DND-41 (cell line): ENCODE data around the gene WAPL.

Experiments
- ATAC-seq: fragments of 200-7000 bp; cut with Tn5 transposase; 3 replicates; pipeline ENCODE4 v1.9.1; 2021; ENCODE audit warnings: low read depth; ENCODE audit not compliant: insufficient read depth
- DNase-seq: peaks from one replicate; pipeline ENCODE4 v3.0.0-alpha.2; 2020
- H2AFZ ChIP-seq: 2 replicates; pipeline ENCODE4 v1.6.0; 2012; ENCODE audit warnings: low read depth, low read length
- H3K27ac ChIP-seq: 2 replicates; pipeline ENCODE4 v1.5.1; 2012; ENCODE audit warnings: low read length, inconsistent platforms
- H3K27me3 ChIP-seq: fragments of 200-600 bp; sonication (generic); 2 replicates; pipeline ENCODE4 v1.6.0; 2012; ENCODE audit warnings: low read length, mild to moderate bottlenecking, inconsistent platforms; ENCODE audit not compliant: insufficient read depth, poor library complexity
- H3K36me3 ChIP-seq: 2 replicates; pipeline ENCODE4 v1.5.1; 2012; ENCODE audit warnings: low read length, inconsistent platforms; ENCODE audit not compliant: insufficient read depth
- H3K4me1 ChIP-seq: 2 replicates; pipeline ENCODE4 v1.5.1; 2012; ENCODE audit warnings: mild to moderate bottlenecking, low read length; ENCODE audit not compliant: insufficient read depth
- H3K4me2 ChIP-seq: 2 replicates; pipeline ENCODE4 v1.6.0; 2012; ENCODE audit warnings: mild to moderate bottlenecking, moderate library complexity, low read length, inconsistent platforms; ENCODE audit not compliant: insufficient read depth
- H3K4me3 ChIP-seq, 2 experiments: fragments of 200-600 bp in 1 of 2; shearing (Covaris generic) in 1 of 2; 2 replicates each; pipeline ENCODE4 v1.5.1; 2012 to 2016; ENCODE audit warnings: inconsistent platforms in 2 of 2, low read length in 2 of 2, mild to moderate bottlenecking in 2 of 2, low read depth in 1 of 2, moderate library complexity in 1 of 2
- H3K79me2 ChIP-seq: 2 replicates; pipeline ENCODE4 v1.6.0; 2012; ENCODE audit warnings: low read length, inconsistent platforms; ENCODE audit not compliant: insufficient read depth
- H3K9ac ChIP-seq: 2 replicates; pipeline ENCODE4 v1.6.0; 2012; ENCODE audit warnings: low read depth, mild to moderate bottlenecking, inconsistent platforms, low read length, moderate library complexity
- H3K9me3 ChIP-seq: 2 replicates; pipeline ENCODE4 v1.5.1; 2012; ENCODE audit warnings: low read length, moderate library complexity, mild to moderate bottlenecking, inconsistent platforms; ENCODE audit not compliant: insufficient read depth, severe bottlenecking
- H4K20me1 ChIP-seq: 2 replicates; pipeline ENCODE4 v1.6.0; 2012; ENCODE audit warnings: low read length; ENCODE audit not compliant: insufficient read depth
- EZH2 ChIP-seq: IDR thresholded peaks from 3 replicates; pipeline ENCODE4 v1.6.1; 2012; ENCODE audit warnings: borderline replicate concordance, low read depth, mild to moderate bottlenecking, moderate library complexity, low read length, inconsistent platforms; ENCODE audit not compliant: severe bottlenecking
- TF ChIP-seq, protein P1 (sequence below): IDR thresholded peaks from 2 replicates; pipeline ENCODE4 v1.5.1; 2012; ENCODE audit warnings: borderline replicate concordance, low read length, moderate library complexity, mild to moderate bottlenecking; ENCODE audit not compliant: poor library complexity, severe bottlenecking; ENCODE audit errors: extremely low read depth

The WAPL gene

DNA sequence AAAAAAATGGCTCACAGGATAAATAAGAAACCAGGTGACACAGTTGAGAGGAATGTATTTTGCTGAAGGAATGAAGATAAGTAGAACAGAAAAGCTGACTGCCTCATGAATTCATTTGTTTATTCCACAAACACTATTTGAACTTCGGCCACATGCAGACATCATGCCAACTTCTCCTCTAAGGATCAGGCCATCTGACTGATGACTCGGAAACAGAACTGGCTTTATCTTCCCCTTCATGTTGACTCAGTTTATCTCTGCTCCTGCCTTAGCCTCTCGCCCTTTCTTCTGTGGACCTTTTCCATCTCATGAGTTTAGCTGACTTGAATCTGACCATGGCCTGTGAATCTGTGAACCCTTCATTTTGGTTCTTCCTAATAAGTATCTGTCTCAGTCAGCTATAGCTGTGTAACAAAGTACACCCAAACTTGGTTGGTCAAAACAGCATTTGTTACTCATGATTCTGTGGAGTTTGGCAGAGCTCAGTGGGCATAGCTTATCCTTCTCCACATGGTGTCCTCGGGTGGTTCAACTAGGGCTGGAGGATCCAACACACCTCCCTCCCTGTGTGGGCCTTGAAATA, 111.0 kb downstream of the WAPL start:
- TF ChIP-seq, protein P1, sequence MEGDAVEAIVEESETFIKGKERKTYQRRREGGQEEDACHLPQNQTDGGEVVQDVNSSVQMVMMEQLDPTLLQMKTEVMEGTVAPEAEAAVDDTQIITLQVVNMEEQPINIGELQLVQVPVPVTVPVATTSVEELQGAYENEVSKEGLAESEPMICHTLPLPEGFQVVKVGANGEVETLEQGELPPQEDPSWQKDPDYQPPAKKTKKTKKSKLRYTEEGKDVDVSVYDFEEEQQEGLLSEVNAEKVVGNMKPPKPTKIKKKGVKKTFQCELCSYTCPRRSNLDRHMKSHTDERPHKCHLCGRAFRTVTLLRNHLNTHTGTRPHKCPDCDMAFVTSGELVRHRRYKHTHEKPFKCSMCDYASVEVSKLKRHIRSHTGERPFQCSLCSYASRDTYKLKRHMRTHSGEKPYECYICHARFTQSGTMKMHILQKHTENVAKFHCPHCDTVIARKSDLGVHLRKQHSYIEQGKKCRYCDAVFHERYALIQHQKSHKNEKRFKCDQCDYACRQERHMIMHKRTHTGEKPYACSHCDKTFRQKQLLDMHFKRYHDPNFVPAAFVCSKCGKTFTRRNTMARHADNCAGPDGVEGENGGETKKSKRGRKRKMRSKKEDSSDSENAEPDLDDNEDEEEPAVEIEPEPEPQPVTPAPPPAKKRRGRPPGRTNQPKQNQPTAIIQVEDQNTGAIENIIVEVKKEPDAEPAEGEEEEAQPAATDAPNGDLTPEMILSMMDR: no peak
- no peak for TF ChIP-seq EZH2
- H3K4me1 ChIP-seq: peaks cover 48% of the 10 kb centered on the region
- peak overlapping the region; percentile 95 for H3K27ac ChIP-seq
- H3K4me2 ChIP-seq: peak overlapping the region; percentile 60
- no peaks in the 10 kb centered on the region for H4K20me1 ChIP-seq
- no peaks in the 10 kb centered on the region for H3K27me3 ChIP-seq
- no peaks in the 10 kb centered on the region for H3K36me3 ChIP-seq
- DNase-seq: no peak
- no peak for ATAC-seq
- peak overlapping the region; percentile 62 for H2AFZ ChIP-seq
- no peaks in the 10 kb centered on the region for H3K9me3 ChIP-seq
- H3K4me3 ChIP-seq: peak overlapping the region in 1 of 2 experiments; percentile 43; a peak in 2 of 4 replicates
- peak overlapping the region; percentile 47 for H3K9ac ChIP-seq
- H3K79me2 ChIP-seq: no peaks in the 10 kb centered on the region

DNA sequence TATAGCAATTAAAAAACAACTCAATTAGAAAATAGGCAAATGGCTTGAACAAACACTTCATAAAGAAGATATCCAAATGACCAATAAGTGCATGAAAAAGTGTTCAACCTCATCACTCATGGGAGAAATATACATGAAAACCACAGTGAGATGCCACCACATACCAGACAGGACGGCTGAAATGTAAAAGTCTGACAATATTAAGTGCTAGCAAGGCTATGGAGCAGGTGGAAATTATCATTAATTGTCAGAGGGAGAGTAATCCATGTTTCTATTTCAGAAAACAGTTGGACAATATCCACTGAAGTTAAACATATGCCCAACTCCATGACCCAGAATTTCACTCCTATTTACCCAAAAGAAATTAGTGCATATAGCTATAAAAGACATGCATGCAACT, 112.4 kb downstream of the WAPL start:
- H3K36me3 ChIP-seq: no peaks in the 10 kb centered on the region
- H3K9me3 ChIP-seq: no peaks in the 10 kb centered on the region
- no peak overlapping the region for H3K4me3 ChIP-seq
- no peak overlapping the region for H3K9ac ChIP-seq
- no peak for DNase-seq
- no peaks in the 10 kb centered on the region for H4K20me1 ChIP-seq
- TF ChIP-seq, protein P1: no peak
- no peak for TF ChIP-seq EZH2
- H3K27ac ChIP-seq: no peak overlapping the region
- no peaks in the 10 kb centered on the region for H3K27me3 ChIP-seq
- H3K4me1 ChIP-seq: peaks cover 40% of the 10 kb centered on the region
- H3K79me2 ChIP-seq: no peaks in the 10 kb centered on the region
- no peak overlapping the region for H2AFZ ChIP-seq
- H3K4me2 ChIP-seq: no peak overlapping the region
- ATAC-seq: no peak

DNA sequence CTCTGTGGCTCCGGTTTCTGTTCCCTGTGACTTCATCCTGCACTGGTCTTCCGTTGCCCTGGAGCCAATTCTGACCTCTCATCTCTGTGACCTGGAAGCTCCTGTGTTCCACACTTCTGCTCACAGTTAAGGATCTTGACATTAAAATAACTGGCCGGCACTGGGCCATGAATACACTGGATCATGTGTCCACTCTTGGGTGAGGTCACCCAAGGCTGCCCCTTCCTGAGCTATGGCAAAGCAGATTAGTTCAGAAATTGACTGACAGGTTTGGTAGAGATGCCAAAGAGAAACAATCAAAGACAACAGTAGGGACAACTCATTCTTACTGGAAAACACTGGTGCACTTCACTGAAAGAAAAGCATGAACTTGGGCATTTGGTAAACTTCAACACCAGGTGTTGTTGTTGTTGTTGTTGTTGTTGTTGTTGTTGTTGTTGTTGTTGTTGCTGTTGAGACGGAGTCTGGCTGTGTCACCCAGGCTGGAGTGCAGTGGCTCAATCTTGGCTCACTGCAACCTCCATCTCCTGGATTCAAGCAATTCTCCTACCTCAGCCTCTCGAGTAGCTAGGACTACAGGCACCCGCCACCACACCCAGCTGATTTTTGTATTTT, 118.3 kb downstream of the WAPL start:
- Histone ChIP-seq H3K27ac (no peak overlapping the region), H3K4me1 (peaks cover 16% of the 10 kb centered on the region), H4K20me1 (no peaks in the 10 kb centered on the region), H3K9me3 (no peaks in the 10 kb centered on the region), H3K4me3 (no peak overlapping the region), H3K4me2 (no peak overlapping the region), H2AFZ (no peak overlapping the region), H3K36me3 (no peaks in the 10 kb centered on the region), H3K79me2 (no peaks in the 10 kb centered on the region), H3K9ac (no peak overlapping the region), H3K27me3 (no peaks in the 10 kb centered on the region)
- DNase-seq (no peak), ATAC-seq (no peak)
- TF ChIP-seq, protein P1: no peak
- no peak for TF ChIP-seq EZH2
